MCF 10A (cell line): Measurements from ENCODE around the gene USF3. TPM values are rescaled to one million over a fixed set of nuclear protein-coding genes. Genes with fewer than 3 reads are reported as not detected.

ENCODE experiments used
- BruUV-seq: library from RNA; stranded (reverse); fragments of 400-500 nt; replicated peaks from 2 replicates; lab custom pipeline; 2021; lab: Mats Ljungman, UMichigan
- CTCF ChIA-PET: fragments of 300-600 bp; sonication (Branson Sonifier 250); formaldehyde crosslinking; extraction: SDS; loops from one replicate; lab custom pipeline; 2021; ENCODE audit warnings: antibody characterized with exemption, inconsistent platforms; lab: Yijun Ruan, JAX
- POLR2A ChIA-PET: fragments of 300-600, 350-650 bp; sonication (Branson Sonifier 250); formaldehyde crosslinking; extraction: SDS; loops from one replicate; lab custom pipeline; 2020; ENCODE audit warnings: antibody characterized with exemption, inconsistent platforms; lab: Yijun Ruan, JAX
- DNase-seq: peaks from one replicate; pipeline ENCODE4 v3.0.0-alpha.2; 2018; ENCODE audit not compliant: unreplicated experiment
- H3K27ac Mint-ChIP-seq: one replicate; pipeline ENCODE4 v1.8.0; 2022; ENCODE audit warnings: mild to moderate bottlenecking, low read depth, mixed read lengths; ENCODE audit not compliant: unreplicated experiment
- H3K27me3 Mint-ChIP-seq: one replicate; pipeline ENCODE4 v1.8.0; 2022; ENCODE audit warnings: mixed read lengths; ENCODE audit not compliant: insufficient read depth, unreplicated experiment
- H3K36me3 Mint-ChIP-seq: one replicate; pipeline ENCODE4 v1.8.0; 2022; ENCODE audit warnings: mild to moderate bottlenecking, moderate library complexity, mixed read lengths; ENCODE audit not compliant: insufficient read depth, unreplicated experiment
- H3K4me1 Mint-ChIP-seq: one replicate; pipeline ENCODE4 v1.8.0; 2022; ENCODE audit warnings: mixed read lengths; ENCODE audit not compliant: insufficient read depth, unreplicated experiment
- H3K4me3 Mint-ChIP-seq: one replicate; pipeline ENCODE4 v1.8.0; 2022; ENCODE audit warnings: mild to moderate bottlenecking, moderate library complexity, mixed read lengths; ENCODE audit not compliant: unreplicated experiment
- H3K9me3 Mint-ChIP-seq: one replicate; pipeline ENCODE4 v1.8.0; 2022; ENCODE audit warnings: mixed read lengths; ENCODE audit not compliant: unreplicated experiment
- intact Hi-C: fragments of 100-400 bp; cut with micrococcal nuclease; formaldehyde crosslinking; loops from 2 replicates; pipeline ENCODE4 v1.14.1; 2022
- total RNA-seq: library from RNA; stranded (reverse); gene quantifications from 2 replicates; pipeline ENCODE4 v1.2.3, GENCODE V29; 2022
- TF ChIP-seq, protein P1 (sequence below): fragments of 200-600 bp; IDR thresholded peaks from one replicate; pipeline ENCODE4 v1.8.0; 2022; ENCODE audit warnings: antibody characterized with exemption, mild to moderate bottlenecking; ENCODE audit not compliant: unreplicated experiment

Gene USF3
- total RNA-seq, 1 experiment from 2014 or later: 11.9 TPM

DNA sequence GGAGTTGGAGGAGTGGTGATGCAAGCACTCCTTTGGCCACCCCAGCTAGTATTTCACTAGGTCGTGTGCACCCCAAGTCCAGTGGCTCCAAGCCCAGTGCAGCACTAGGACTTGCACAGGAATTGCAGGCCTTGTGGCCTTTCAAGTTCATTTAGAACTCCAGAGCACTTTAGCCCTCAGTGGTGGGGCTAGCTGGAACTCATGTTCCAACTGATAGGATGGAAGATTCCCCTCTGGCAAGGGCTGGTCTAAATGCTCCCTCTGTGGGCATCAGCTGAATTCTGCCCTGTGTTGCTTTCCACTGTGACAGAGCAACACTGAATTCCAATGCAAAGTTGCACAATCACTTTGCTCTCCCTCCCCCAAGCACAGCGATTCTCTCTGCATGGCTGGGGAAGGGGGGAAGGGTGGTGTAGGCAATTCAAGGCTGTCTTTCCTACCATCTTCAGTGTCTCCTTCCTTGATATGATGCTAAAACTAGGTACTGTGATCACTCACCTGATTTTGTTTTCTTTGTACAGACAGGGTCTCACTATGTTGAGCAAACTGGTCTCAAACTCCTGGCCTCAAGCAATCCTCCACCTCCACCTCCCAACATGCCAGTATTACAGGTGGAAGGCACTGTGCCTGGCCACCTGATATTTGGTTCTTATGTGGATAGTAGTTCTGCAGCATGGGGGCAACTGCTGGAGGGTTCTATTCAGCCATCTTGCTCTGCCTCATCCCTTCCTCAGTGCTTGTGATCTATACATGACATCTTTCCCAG is 10.3 kb downstream of the USF3 start:
- POLR2A ChIA-PET: no interaction called here
- CTCF ChIA-PET: interaction anchor here (0.6 kb wide), 3 partner anchors 16 to 255 kb away, joined by 3 to 5 read pairs (median 3); no protein-coding TSS in a partner anchor

DNA sequence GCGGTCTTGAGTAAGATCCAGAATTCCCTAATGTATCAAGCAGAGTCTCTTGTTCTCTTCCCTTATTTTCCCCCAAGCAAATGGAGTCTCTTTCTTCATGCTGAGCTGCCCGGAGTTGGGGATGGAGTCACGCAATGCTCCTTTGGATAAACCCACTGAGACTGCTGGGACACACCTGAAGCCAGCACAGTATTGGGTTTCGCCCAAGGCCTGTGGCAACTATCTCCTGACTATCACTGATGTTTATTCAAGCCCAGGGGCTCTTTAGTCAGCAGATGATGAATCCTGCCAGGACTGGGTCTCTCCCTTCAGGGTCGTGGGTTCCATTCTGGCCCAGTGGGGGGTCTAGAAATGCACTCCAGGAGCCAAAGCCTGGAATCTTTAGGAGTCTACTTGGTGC is 11.3 kb downstream of the USF3 start:
- ChIA-PET POLR2A (interaction anchor here (1.1 to 1.4 kb wide), 2 partner anchors 9 to 11 kb away, joined by 6 to 7 read pairs; partner anchors contain the start of gene USF3), CTCF (interaction anchor here (0.6 to 1.1 kb wide), 2 partner anchors 187 to 256 kb away, joined by 3 read pairs; no protein-coding TSS in a partner anchor)
- Mint-ChIP-seq H3K4me1 (peaks cover 10% of the 10 kb centered on the region), H3K4me3 (no peak overlapping the region), H3K27ac (no peak overlapping the region), H3K36me3 (peaks cover 4% of the 10 kb centered on the region), H3K9me3 (no peaks in the 10 kb centered on the region), H3K27me3 (no peaks in the 10 kb centered on the region)
- intact Hi-C loops: no loop called here
- TF ChIP-seq, protein P1, sequence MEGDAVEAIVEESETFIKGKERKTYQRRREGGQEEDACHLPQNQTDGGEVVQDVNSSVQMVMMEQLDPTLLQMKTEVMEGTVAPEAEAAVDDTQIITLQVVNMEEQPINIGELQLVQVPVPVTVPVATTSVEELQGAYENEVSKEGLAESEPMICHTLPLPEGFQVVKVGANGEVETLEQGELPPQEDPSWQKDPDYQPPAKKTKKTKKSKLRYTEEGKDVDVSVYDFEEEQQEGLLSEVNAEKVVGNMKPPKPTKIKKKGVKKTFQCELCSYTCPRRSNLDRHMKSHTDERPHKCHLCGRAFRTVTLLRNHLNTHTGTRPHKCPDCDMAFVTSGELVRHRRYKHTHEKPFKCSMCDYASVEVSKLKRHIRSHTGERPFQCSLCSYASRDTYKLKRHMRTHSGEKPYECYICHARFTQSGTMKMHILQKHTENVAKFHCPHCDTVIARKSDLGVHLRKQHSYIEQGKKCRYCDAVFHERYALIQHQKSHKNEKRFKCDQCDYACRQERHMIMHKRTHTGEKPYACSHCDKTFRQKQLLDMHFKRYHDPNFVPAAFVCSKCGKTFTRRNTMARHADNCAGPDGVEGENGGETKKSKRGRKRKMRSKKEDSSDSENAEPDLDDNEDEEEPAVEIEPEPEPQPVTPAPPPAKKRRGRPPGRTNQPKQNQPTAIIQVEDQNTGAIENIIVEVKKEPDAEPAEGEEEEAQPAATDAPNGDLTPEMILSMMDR: no peak
- BruUV-seq: no TSS peak
- no peak for DNase-seq

More for the DNA sequence above, 10.3 kb downstream of the USF3 start:
- TF ChIP-seq, protein P1: no peak
- Mint-ChIP-seq H3K27me3 (no peaks in the 10 kb centered on the region), H3K36me3 (peaks cover 4% of the 10 kb centered on the region), H3K4me3 (no peak overlapping the region), H3K4me1 (peaks cover 10% of the 10 kb centered on the region), H3K27ac (peak overlapping the region; percentile 13), H3K9me3 (no peaks in the 10 kb centered on the region)
- no TSS peak for BruUV-seq
- intact Hi-C loops: no loop called here
- peak; percentile 56 for DNase-seq

DNA sequence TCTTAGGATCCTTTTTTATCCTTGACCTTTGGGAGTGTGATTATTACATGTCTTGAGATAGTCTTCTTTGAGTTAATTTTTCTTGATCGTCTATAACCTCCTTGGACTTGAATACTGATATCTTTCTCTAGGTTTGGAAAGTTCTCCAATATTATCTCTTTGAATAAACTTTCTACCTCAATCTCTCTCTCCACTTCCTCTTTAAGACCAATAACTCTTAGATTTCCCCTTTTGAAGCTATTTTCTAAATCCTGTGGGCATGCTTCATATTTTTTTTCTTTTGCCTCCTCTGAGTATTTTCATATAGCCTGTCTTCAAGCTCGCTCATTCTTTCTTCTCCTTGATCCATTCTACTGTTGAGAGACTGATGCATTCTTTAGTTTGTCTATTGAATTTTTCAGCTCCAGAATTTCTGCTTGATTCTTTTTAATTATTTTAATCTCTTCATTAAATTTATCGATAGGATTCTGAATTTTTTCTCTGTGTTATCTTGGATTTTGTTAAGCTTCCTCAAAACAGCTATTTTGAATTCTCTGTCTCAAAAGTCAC is 12.1 kb downstream of the USF3 start:
- no peaks in the 10 kb centered on the region for H3K27me3 Mint-ChIP-seq
- peaks cover 4% of the 10 kb centered on the region for H3K36me3 Mint-ChIP-seq
- H3K4me3 Mint-ChIP-seq: no peak overlapping the region
- no peak for DNase-seq
- BruUV-seq: no TSS peak
- no peak overlapping the region for H3K27ac Mint-ChIP-seq
- peaks cover 10% of the 10 kb centered on the region for H3K4me1 Mint-ChIP-seq
- intact Hi-C loops: no loop called here
- POLR2A ChIA-PET: interaction anchor here (0.7 to 1.4 kb wide), 3 partner anchors 10 to 799 kb away, joined by 3 to 7 read pairs (median 6); partner anchors contain the start of gene USF3
- TF ChIP-seq, protein P1: no peak
- CTCF ChIA-PET: interaction anchor here (1.1 kb wide), 1 partner anchor 186 kb away, joined by 3 read pairs; no protein-coding TSS in a partner anchor
- H3K9me3 Mint-ChIP-seq: no peaks in the 10 kb centered on the region

DNA sequence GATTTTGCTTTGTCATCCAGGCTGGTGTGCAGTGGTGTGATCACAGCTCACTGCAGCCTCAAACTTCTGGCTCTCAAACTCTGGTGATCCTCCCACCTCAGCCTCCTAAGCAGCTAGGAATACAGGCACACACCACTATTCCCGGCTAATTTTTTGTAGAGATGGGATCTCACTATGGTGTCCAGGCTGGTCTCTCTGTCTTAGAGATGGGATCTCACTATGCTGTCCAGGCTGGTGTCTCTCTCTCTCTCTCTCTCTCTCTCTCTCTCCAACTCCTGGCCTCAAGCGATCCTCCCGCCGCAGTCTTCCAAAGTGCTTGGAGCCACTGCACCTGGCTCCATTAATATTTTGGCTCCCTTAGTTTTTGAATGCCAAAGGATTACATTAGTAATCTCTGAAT is 17.7 kb downstream of the USF3 start:
- no peak overlapping the region for H3K4me3 Mint-ChIP-seq
- CTCF ChIA-PET: interaction anchor here (0.8 kb wide), 1 partner anchor 10 kb away, joined by 5 read pairs; no protein-coding TSS in a partner anchor
- DNase-seq: no peak
- POLR2A ChIA-PET: interaction anchor here (0.7 kb wide), 1 partner anchor 16 kb away, joined by 3 read pairs; no protein-coding TSS in a partner anchor
- peaks cover 15% of the 10 kb centered on the region for H3K36me3 Mint-ChIP-seq
- H3K27me3 Mint-ChIP-seq: no peaks in the 10 kb centered on the region
- TF ChIP-seq, protein P1: no peak
- H3K27ac Mint-ChIP-seq: no peak overlapping the region
- intact Hi-C loops: no loop called here
- H3K9me3 Mint-ChIP-seq: no peaks in the 10 kb centered on the region
- no peaks in the 10 kb centered on the region for H3K4me1 Mint-ChIP-seq
- no TSS peak for BruUV-seq
